TTC549 (cell line): Measurements from ENCODE around the gene ZNF862.

Experiments used
- FAIRE-seq: peaks from 2 replicates; lab custom pipeline; 2012; peaks lifted over from hg19 to GRCh38; lab: Jason Lieb, UNC

Gene ZNF862

GRCh38 chr7:149811831-149812490, 26.2 kb upstream of the ZNF862 start:
- no peak for FAIRE-seq

- no peak for FAIRE-seq
Observed at GRCh38 chr7:149813254-149814035, 24.7 kb upstream of the ZNF862 start.

- no peak for FAIRE-seq
Observed at GRCh38 chr7:149814494-149814893, 23.7 kb upstream of the ZNF862 start.

GRCh38 chr7:149815121-149815520, 23.1 kb upstream of the ZNF862 start:
- no peak for FAIRE-seq

GRCh38 chr7:149815661-149816266, 22.4 kb upstream of the ZNF862 start:
- FAIRE-seq = no peak

GRCh38 chr7:149816267-149816751, 21.9 kb upstream of the ZNF862 start:
- FAIRE-seq = no peak

GRCh38 chr7:149816794-149817193, 21.4 kb upstream of the ZNF862 start:
- FAIRE-seq = no peak

- FAIRE-seq = no peak
Observed at GRCh38 chr7:149817301-149817771, 20.8 kb upstream of the ZNF862 start.

- no peak for FAIRE-seq
Observed at GRCh38 chr7:149817836-149818535, 20.2 kb upstream of the ZNF862 start.

GRCh38 chr7:149818536-149818840, 19.7 kb upstream of the ZNF862 start:
- no peak for FAIRE-seq

- FAIRE-seq = no peak
Observed at GRCh38 chr7:149819141-149819960, 18.8 kb upstream of the ZNF862 start.

- FAIRE-seq = no peak
Observed at GRCh38 chr7:149819961-149820340, 18.2 kb upstream of the ZNF862 start.

- FAIRE-seq = no peak
Observed at GRCh38 chr7:149820622-149821190, 17.5 kb upstream of the ZNF862 start.

- no peak for FAIRE-seq
Observed at GRCh38 chr7:149821191-149822148, 16.7 kb upstream of the ZNF862 start.

GRCh38 chr7:149822353-149822943, 15.7 kb upstream of the ZNF862 start:
- FAIRE-seq = no peak

- FAIRE-seq = no peak
Observed at GRCh38 chr7:149823191-149823630, 15.0 kb upstream of the ZNF862 start.

- FAIRE-seq = no peak
Observed at GRCh38 chr7:149823631-149824199, 14.5 kb upstream of the ZNF862 start.

GRCh38 chr7:149824301-149824741, 13.9 kb upstream of the ZNF862 start:
- FAIRE-seq = no peak
